ENCODE data around the gene ABHD17B.

The ABHD17B gene

GRCh38 chr9:71897577-71897976 is 13.4 kb downstream of the ABHD17B start:
- peak; percentile 79 for DNase-seq (ENCODE audit: low read depth)
- no peak for TF ChIP-seq MYC (IDR thresholded peaks at IDR 0.05; ENCODE audit: low read depth, low read length)
- no peak for TF ChIP-seq POLR2A (IDR thresholded peaks at IDR 0.05; ENCODE audit: extremely low read depth, insufficient read length)
- no peak for TF ChIP-seq CTCF (IDR thresholded peaks at IDR 0.05; ENCODE audit: low read depth, low read length)
- TF ChIP-seq MAX (IDR thresholded peaks at IDR 0.05; ENCODE audit: low read depth, low read length): no peak
- H3K4me3 ChIP-seq (ENCODE audit: low read depth, low read length): peak overlapping the region; percentile 21

- TF ChIP-seq MAX (IDR thresholded peaks at IDR 0.05; ENCODE audit: low read depth, low read length) (no peak), CTCF (IDR thresholded peaks at IDR 0.05; ENCODE audit: low read depth, low read length) (no peak), POLR2A (IDR thresholded peaks at IDR 0.05; ENCODE audit: extremely low read depth, insufficient read length) (no peak), MYC (IDR thresholded peaks at IDR 0.05; ENCODE audit: low read depth, low read length) (no peak)
- H3K4me3 ChIP-seq (ENCODE audit: low read depth, low read length): no peak overlapping the region
- peak; percentile 50 for DNase-seq (ENCODE audit: low read depth)
Measured at GRCh38 chr9:71896761-71897160, 14.2 kb downstream of the ABHD17B start.

- TF ChIP-seq CTCF (IDR thresholded peaks at IDR 0.05; ENCODE audit: low read depth, low read length): no peak
- no peak for TF ChIP-seq POLR2A (IDR thresholded peaks at IDR 0.05; ENCODE audit: extremely low read depth, insufficient read length)
- TF ChIP-seq MYC (IDR thresholded peaks at IDR 0.05; ENCODE audit: low read depth, low read length): no peak
- TF ChIP-seq MAX (IDR thresholded peaks at IDR 0.05; ENCODE audit: low read depth, low read length): no peak
- no peak for DNase-seq (ENCODE audit: low read depth)
- no peak overlapping the region for H3K4me3 ChIP-seq (ENCODE audit: low read depth, low read length)
Measured at GRCh38 chr9:71895955-71896354, 15.0 kb downstream of the ABHD17B start.

GRCh38 chr9:71895117-71895516 is 15.9 kb downstream of the ABHD17B start:
- TF ChIP-seq MYC (IDR thresholded peaks at IDR 0.05; ENCODE audit: low read depth, low read length) (no peak), MAX (IDR thresholded peaks at IDR 0.05; ENCODE audit: low read depth, low read length) (no peak), CTCF (IDR thresholded peaks at IDR 0.05; ENCODE audit: low read depth, low read length) (no peak), POLR2A (IDR thresholded peaks at IDR 0.05; ENCODE audit: extremely low read depth, insufficient read length) (no peak)
- DNase-seq (ENCODE audit: low read depth): peak; percentile 50
- no peak overlapping the region for H3K4me3 ChIP-seq (ENCODE audit: low read depth, low read length)

- H3K4me3 ChIP-seq (ENCODE audit: low read depth, low read length): no peak overlapping the region
- no peak for DNase-seq (ENCODE audit: low read depth)
- TF ChIP-seq MYC (IDR thresholded peaks at IDR 0.05; ENCODE audit: low read depth, low read length): no peak
- no peak for TF ChIP-seq POLR2A (IDR thresholded peaks at IDR 0.05; ENCODE audit: extremely low read depth, insufficient read length)
- no peak for TF ChIP-seq CTCF (IDR thresholded peaks at IDR 0.05; ENCODE audit: low read depth, low read length)
- no peak for TF ChIP-seq MAX (IDR thresholded peaks at IDR 0.05; ENCODE audit: low read depth, low read length)
Measured at GRCh38 chr9:71891557-71892189, 19.3 kb downstream of the ABHD17B start.

Measured in NB4 (cell line).